Stimulated activated CD8-positive, alpha-beta memory T cell treated with anti-CD3 and anti-CD28 coated beads, Interleukin-12 subunit alpha, Interleukin-12 subunit beta, amount 100 ng/mL, for 24 hours (primary cell): ENCODE measurements around the gene TM9SF2.

Experiments used
- DNase-seq: peaks from one replicate; pipeline ENCODE4 v3.0.0-alpha.2; 2020; ENCODE audit errors: extremely low read depth

TM9SF2 gene

GRCh38 chr13:99577934-99578917, 77.0 kb downstream of the TM9SF2 start:
- no peak for DNase-seq

- no peak for DNase-seq
Measured at GRCh38 chr13:99580500-99581268, 79.4 kb downstream of the TM9SF2 start.

- DNase-seq: no peak
Measured at GRCh38 chr13:99582511-99582910, 81.2 kb downstream of the TM9SF2 start.

GRCh38 chr13:99585609-99586008, 84.3 kb downstream of the TM9SF2 start:
- no peak for DNase-seq

- DNase-seq: no peak
Measured at GRCh38 chr13:99587021-99587420, 85.7 kb downstream of the TM9SF2 start.

GRCh38 chr13:99587893-99588606, 86.8 kb downstream of the TM9SF2 start:
- no peak for DNase-seq

GRCh38 chr13:99589575-99589974, 88.3 kb downstream of the TM9SF2 start:
- DNase-seq: no peak

GRCh38 chr13:99590519-99591011, 89.3 kb downstream of the TM9SF2 start:
- DNase-seq: no peak

- DNase-seq: no peak
Measured at GRCh38 chr13:99596180-99596579, 94.9 kb downstream of the TM9SF2 start.

GRCh38 chr13:99600318-99600717, 99.0 kb downstream of the TM9SF2 start:
- DNase-seq: no peak

GRCh38 chr13:99601535-99601934, 100.3 kb downstream of the TM9SF2 start:
- no peak for DNase-seq

- no peak for DNase-seq
Measured at GRCh38 chr13:99604636-99605035, 103.4 kb downstream of the TM9SF2 start.

- DNase-seq: no peak
Measured at GRCh38 chr13:99605420-99606323, 104.4 kb downstream of the TM9SF2 start.

GRCh38 chr13:99606324-99607066, 105.2 kb downstream of the TM9SF2 start, which contains the start of gene CLYBL:
Gene CLYBL (plus strand): TSS chr13:99606690.
- peak; percentile 76 for DNase-seq

- DNase-seq: no peak
Measured at GRCh38 chr13:99608345-99608744, 107.1 kb downstream of the TM9SF2 start.

GRCh38 chr13:99610702-99611289, 109.5 kb downstream of the TM9SF2 start:
- no peak for DNase-seq
